ENCODE data around the gene MCTS1.
"Not testable (repeated sequence)": the region's sequence is repeated elsewhere in the genome, so short reads cannot be mapped to it uniquely, and the experiment has no call there.

Gene MCTS1, protein sequence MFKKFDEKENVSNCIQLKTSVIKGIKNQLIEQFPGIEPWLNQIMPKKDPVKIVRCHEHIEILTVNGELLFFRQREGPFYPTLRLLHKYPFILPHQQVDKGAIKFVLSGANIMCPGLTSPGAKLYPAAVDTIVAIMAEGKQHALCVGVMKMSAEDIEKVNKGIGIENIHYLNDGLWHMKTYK

DNA sequence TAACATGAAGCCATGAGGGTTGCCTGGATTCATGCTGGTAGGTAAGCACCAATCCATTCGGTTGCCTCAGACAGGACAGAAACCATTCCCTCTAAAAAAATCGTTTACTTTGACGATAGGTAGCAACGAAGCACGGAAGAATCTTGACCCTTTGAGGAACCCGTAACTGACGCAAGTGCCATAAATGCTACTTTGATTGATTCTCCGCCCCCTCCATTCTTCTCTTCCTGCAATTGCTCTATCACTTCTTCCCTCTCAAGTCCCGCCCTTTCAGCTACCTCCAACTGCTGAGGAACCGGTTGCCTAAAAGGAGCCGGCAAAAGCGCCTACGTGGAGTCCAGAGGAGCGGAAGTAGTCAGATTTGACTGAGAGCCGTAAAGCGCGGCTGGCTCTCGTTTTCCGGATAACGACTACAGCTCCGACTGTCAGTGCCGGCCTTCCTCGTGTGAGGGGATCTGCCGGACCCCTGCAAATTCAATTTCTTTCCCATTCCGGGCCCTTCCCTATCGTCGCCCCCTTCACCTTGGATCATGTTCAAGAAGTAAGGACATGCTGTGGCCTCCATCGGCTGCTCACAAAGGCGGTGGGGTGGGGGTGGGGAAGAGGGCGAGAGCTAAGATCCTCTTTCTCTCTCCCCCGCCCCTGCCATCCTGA, at the start of gene MCTS1:
Gene MCTS1, plus strand, starts transcription at position 395 of the 654 bp plus-strand sequence. Its CDS starts 136 bp downstream, at position 531.
- peak; percentile 98 for DNase-seq

DNA sequence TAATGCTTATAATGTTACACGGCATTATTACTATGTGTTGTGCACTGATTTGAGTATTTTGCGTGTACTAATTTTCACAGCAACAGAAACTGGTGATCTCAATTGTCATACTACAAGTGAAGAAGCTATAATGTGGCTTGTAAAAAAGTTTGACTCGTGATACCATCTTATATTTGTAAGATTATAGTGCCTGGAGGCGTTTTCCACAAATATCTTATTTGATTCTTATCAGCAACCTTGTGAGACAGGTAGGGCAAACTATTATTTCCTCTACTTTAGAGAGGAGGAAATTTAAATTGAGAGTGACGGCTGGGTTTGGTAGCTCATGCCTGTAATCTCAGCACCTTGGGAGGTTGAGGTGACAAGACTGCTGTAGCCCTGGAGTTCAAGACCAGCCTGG, 47.6 kb upstream of the MCTS1 start:
- no peak for DNase-seq

DNA sequence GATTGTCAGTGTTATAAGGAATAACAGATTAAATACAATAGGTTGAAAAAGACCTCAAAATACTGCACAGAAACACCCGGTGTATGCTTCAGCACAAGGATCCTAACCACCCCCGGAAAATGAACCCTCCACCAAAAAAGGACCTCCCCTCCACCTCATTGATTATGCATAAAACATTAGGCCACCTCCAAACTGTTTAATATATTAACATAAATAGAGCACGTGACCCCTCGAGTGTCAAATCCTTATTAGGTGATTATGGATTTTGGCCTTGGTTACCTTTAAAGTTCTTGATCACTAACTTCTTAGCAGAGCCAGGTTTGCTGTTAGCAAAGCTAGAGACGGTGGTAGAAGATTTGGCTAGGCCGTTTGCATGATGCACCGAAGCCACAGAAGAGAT, 44.1 kb upstream of the MCTS1 start:
- peak; percentile 52 for DNase-seq

- peak; percentile 75 for DNase-seq
Measured at GRCh38 chrX:120560405-120560841, 43.5 kb upstream of the MCTS1 start.

DNA sequence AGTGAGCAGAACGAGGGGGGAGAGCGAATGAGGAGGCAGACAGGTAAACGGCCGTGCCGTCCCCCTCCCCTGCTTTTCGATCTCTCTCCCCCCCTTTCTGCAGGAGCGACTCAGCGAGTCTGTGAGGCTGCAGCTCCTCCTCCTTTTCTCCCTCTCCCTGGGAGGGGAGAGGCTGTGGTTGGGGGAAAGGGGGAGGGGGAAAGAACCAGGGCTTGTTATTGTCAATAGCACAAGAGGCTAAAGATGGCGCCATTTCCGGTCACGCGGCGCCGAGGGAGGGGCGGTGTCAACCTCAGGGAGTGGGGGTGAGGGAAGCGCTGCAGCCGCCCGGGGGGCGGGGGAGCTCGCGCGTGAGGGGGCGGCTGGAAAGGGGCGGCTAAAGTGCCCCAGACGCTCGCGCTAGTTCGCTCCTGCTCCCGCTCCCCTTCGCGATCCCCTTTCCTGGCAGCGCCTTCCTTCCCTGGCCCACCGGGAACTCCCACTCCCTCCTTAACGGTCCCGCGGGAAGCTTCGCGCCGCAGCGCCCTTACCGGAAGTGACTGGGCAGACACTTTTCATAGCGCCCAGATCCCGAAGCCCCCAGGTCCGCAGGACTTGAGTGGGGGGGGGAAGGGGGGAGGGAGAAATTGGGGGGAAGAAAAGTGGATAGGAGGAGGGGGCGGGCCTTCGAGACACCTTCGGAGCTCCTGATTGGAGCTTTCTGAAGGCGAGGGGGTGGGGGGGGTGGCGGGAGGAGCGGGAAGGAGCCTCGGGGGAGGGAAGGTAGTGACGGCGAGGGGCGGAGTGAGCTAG, 42.9 kb upstream of the MCTS1 start, which contains the start of gene CUL4B:
Gene CUL4B, minus strand, starts transcription at position 121 of the 792 bp plus-strand sequence. CDS start 324 bp downstream, outside the sequence.
- peak; percentile 95 for DNase-seq

- DNase-seq: peak; percentile 28
Measured at GRCh38 chrX:120561634-120562568, 42.0 kb upstream of the MCTS1 start.

DNA sequence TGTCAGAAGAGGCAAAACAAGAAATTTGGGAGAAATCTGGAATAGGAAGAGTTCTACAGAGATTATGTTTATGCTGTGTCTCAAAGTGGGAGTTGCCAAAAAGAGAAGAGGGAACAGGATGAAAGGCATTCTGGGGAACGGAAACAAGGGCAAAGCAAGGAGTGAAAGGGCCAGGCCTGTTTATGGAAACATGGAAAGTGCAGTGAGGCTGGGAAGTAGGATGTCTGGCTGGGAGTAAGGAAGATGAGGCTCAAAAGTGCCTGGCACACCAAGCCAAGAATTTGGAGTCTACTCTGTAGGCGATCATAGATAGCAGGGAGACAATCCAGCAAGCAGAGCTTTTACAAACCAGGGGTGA, 41.4 kb upstream of the MCTS1 start:
- DNase-seq: no peak

- DNase-seq: no peak
Measured at GRCh38 chrX:120564925-120565324, 39.0 kb upstream of the MCTS1 start.

DNA sequence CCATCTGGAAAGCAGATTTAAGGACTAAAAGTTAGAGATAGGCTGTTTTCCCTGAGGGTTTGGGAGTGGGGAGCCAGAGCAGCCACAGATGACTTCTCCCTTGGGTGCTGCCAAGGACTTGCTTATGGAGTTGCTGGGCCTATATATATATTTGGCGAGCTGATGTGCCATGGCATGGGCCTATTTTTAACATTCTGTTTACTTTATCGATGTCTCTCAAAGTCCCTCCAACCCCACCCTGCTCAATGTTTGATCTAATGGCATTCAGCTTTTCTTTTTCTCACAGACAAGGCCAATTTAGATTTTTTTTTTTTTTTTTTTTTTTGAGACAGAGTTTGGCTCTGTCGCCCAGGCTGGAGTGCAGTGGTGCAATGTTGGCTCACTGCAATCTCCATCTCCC, 37.1 kb upstream of the MCTS1 start:
- DNase-seq: no peak

GRCh38 chrX:120568035-120568434, 35.9 kb upstream of the MCTS1 start:
- DNase-seq: no peak

- no peak for DNase-seq
Measured at GRCh38 chrX:120568609-120569008, 35.3 kb upstream of the MCTS1 start.

DNA sequence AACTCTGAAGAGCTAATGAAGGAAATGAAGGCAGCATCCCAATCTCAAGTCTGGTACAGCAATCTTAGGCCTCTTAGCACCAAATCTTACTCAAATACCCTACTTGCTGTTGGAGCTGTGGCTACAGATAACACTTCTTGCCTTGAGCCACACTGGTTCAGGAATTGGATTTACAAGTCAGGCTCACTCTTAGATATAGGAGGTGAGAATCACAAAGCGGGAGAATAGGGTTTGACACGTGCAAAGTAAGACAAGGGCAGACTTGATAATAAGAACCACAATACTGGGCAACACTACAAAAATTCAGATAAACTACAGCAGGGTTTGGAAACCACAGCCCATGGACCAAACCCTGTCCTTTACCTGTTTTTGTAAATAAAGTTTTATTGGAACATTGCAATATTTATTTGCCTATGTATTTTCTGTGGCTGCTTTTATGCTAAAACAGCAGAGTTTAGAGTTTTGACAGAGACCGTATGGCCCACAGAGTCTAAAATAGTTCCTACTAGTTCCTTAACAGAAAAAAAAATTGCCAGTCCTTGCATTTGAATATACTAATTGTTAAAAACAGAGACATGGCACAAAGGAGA, 33.8 kb upstream of the MCTS1 start:
- no peak for DNase-seq

GRCh38 chrX:120573806-120574205, 30.1 kb upstream of the MCTS1 start:
- not testable (repeated sequence) for DNase-seq

DNA sequence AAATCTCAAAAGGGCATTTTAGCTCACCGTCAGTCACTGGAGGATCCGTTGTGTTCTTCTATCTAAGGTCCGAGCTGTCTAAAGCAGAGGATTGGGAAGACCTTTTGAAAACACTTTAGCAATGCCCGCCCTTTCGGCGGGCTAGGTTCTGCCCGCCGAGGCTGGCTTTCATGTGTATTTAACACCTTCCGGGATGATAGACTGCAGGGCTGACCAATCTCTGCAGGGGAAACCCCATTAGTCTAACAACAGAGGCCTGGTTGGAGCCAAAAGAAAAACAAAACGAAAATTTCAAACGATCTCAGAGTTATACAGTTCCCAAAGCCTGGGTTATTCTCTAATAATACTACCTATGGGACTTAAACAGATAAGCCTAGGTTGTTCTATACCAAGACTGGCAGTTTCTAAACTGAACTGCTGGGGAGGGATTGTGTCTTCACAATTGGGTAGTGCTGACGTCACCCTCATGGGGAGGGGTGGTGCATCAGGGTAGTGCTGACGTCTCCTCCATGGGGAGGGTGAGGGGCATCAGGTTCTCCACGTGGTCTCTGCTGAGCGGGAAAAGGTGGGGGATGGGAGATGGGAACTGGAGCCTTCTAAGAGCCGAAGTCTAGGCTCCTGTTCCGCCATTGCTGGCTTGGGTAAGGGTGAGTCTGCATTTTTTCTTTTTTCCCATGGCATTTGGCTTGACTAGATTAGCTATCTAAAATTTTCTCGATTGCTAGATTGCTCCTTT, 28.4 kb upstream of the MCTS1 start:
- DNase-seq: no peak

DNA sequence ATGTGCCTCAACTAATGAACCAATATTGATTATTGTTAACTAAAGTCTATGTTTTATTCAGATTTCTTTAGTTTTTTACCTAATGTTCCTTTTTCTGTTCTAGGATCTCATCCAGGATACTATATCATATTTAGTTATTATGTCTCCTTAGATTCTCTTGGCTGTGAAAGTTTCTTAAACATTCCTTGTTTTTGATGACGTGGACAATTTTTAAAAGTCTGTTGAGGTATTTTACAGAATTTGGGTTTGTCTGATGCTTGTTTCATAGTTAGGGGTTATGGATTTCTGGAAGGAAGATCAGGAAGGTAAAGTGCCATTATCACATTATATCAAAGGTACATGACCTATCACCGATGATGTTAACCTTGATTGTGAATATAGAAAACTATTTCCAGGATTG, 18.2 kb upstream of the MCTS1 start:
- DNase-seq: no peak

GRCh38 chrX:120604361-120604782, 471 bp downstream of the MCTS1 start:
- DNase-seq: peak; percentile 44

DNA sequence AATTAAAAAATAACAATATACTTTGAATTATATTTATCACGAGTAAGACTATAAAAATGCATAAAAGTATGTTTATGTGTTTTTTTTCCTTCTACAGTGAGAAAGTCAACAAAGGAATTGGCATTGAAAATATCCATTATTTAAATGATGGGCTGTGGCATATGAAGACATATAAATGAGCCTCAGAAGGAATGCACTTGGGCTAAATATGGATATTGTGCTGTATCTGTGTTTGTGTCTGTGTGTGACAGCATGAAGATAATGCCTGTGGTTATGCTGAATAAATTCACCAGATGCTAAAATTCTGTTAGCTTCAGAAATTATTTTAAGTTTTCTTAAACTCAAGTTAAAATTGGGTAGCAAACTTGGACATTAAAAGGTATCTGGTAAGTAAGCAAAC, 8.2 kb downstream of the MCTS1 start:
- no peak for DNase-seq

DNA sequence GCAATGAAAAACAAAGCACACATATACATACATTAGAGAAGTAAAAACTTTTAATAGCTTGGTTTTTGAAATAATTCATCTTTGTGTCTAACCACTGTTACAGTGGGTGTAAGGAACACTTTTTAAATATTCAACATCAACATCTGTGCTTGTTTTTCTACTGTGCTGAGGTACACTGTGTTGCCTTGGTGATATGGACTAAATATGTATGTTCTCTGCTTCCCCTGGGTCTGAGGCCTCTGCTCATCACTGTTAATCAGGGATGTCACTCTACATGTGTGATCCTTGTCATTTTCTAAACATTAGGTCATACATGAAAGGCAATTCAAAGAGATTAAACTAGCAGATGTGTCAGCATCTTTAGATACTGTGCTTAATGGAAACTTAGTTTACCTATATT, 10.9 kb downstream of the MCTS1 start:
- no peak for DNase-seq

- DNase-seq: no peak
Measured at GRCh38 chrX:120617996-120618630, 14.2 kb downstream of the MCTS1 start.

- no peak for DNase-seq
Measured at GRCh38 chrX:120625371-120625770, 21.5 kb downstream of the MCTS1 start.

Measured in NCI-H1092 treated with DMSO at 0.1 percent for 48 hours (cell line).